SK-N-SH treated with all-trans-retinoic acid at 6 μM for 48 hours (cell line): Measurements from ENCODE around the gene CAST.

ENCODE experiments used
- ESRRG ChIP-seq: fragments of 250-450 bp; sonication (Bioruptor Pico); IDR thresholded peaks from 2 replicates; pipeline ENCODE4 v1.6.1; 2021; ENCODE audit warnings: mild to moderate bottlenecking
- PPARA ChIP-seq: fragments of 250-450 bp; sonication (Bioruptor Pico); IDR thresholded peaks from 2 replicates; pipeline ENCODE4 v1.5.0; 2020; ENCODE audit warnings: mild to moderate bottlenecking, borderline replicate concordance

GRCh38 chr5:96809921-96810320 lies 147.7 kb downstream of the CAST start:
- TF ChIP-seq PPARA (CRISPR knock-in tag) (no peak), ESRRG (no peak)
